Ishikawa (cell line): ENCODE results near the gene SGPP1.

Source experiments
- CREB1 ChIP-seq: IDR thresholded peaks from 2 replicates; pipeline ENCODE4 v1.6.1; 2012; ENCODE audit warnings: low read depth
- EP300 ChIP-seq: IDR thresholded peaks from 2 replicates; pipeline ENCODE4 v1.6.1; 2012; ENCODE audit warnings: borderline replicate concordance
- MAX ChIP-seq: IDR thresholded peaks from 2 replicates; pipeline ENCODE4 v1.6.1; 2012
- TAF1 ChIP-seq: IDR thresholded peaks from 2 replicates; pipeline ENCODE4 v1.6.1; 2012; ENCODE audit warnings: low read depth, mild to moderate bottlenecking

- TF ChIP-seq EP300 (no peak), MAX (no peak), TAF1 (no peak), CREB1 (no peak)
These were observed 22.2 kb downstream of the SGPP1 start for GRCh38 chr14:63705561-63706070.
